HT-29 (cell line): ENCODE results near the gene MRFAP1. TPM values are rescaled to one million over a fixed set of nuclear protein-coding genes. Genes with fewer than 3 reads are reported as not detected.
"Not testable (repeated sequence)": the region's sequence is repeated elsewhere in the genome, so short reads cannot be mapped to it uniquely, and the experiment has no call there.

ENCODE experiments used
- DNase-seq: peaks from one replicate; pipeline ENCODE4 v3.0.0-alpha.2; 2015; ENCODE audit warnings: low spot score
- total RNA-seq: library from RNA; depleted of rRNA; stranded (reverse); fragments of >200 nt; shearing (Covaris generic); gene quantifications from 2 replicates; pipeline ENCODE4 v1.2.3, GENCODE V29; 2014

MRFAP1 gene
- total RNA-seq, 1 experiment from 2014 or later, result 106 TPM

GRCh38 chr4:6610856-6611430 is 29.5 kb upstream of the MRFAP1 start:
- no peak for DNase-seq

GRCh38 chr4:6612961-6613675 is 27.4 kb upstream of the MRFAP1 start:
- DNase-seq, result no peak

GRCh38 chr4:6613676-6614651 is 26.5 kb upstream of the MRFAP1 start:
- no peak for DNase-seq

- no peak for DNase-seq
These were observed 25.7 kb upstream of the MRFAP1 start for GRCh38 chr4:6614701-6615230.

- DNase-seq, result no peak
These were observed 24.1 kb upstream of the MRFAP1 start for GRCh38 chr4:6616087-6616995.

- no peak for DNase-seq
These were observed 23.2 kb upstream of the MRFAP1 start for GRCh38 chr4:6617246-6617645.

- DNase-seq, result no peak
These were observed 21.9 kb upstream of the MRFAP1 start for GRCh38 chr4:6618386-6619115.

GRCh38 chr4:6619116-6619465 is 21.4 kb upstream of the MRFAP1 start:
- DNase-seq, result no peak

GRCh38 chr4:6619466-6620255 is 20.8 kb upstream of the MRFAP1 start:
- no peak for DNase-seq

GRCh38 chr4:6620296-6620695 is 20.2 kb upstream of the MRFAP1 start:
- no peak for DNase-seq

- DNase-seq, result no peak
These were observed 19.5 kb upstream of the MRFAP1 start for GRCh38 chr4:6620891-6621555.

GRCh38 chr4:6621556-6621927 is 18.9 kb upstream of the MRFAP1 start:
- DNase-seq, result no peak

GRCh38 chr4:6622744-6623143 is 17.7 kb upstream of the MRFAP1 start:
- no peak for DNase-seq

- no peak for DNase-seq
These were observed 15.2 kb upstream of the MRFAP1 start for GRCh38 chr4:6625256-6625655.

GRCh38 chr4:6626066-6626465 is 14.4 kb upstream of the MRFAP1 start:
- DNase-seq, result no peak

GRCh38 chr4:6627832-6628231 is 12.7 kb upstream of the MRFAP1 start:
- no peak for DNase-seq

GRCh38 chr4:6628484-6628883 is 12.0 kb upstream of the MRFAP1 start:
- not testable (repeated sequence) for DNase-seq

GRCh38 chr4:6632125-6632524 is 8.4 kb upstream of the MRFAP1 start:
- no peak for DNase-seq
